Measurements from ENCODE around the gene CTBP2. TPM values are rescaled to one million over a fixed set of nuclear protein-coding genes. Genes with fewer than 3 reads are reported as not detected.

CTBP2 gene
- total and polyA plus RNA-seq, 2 of the 13 experiments (the other 11 are each of a cell fraction or from before 2014, with no cell fraction given): 0.08 TPM; not detected in 1

DNA sequence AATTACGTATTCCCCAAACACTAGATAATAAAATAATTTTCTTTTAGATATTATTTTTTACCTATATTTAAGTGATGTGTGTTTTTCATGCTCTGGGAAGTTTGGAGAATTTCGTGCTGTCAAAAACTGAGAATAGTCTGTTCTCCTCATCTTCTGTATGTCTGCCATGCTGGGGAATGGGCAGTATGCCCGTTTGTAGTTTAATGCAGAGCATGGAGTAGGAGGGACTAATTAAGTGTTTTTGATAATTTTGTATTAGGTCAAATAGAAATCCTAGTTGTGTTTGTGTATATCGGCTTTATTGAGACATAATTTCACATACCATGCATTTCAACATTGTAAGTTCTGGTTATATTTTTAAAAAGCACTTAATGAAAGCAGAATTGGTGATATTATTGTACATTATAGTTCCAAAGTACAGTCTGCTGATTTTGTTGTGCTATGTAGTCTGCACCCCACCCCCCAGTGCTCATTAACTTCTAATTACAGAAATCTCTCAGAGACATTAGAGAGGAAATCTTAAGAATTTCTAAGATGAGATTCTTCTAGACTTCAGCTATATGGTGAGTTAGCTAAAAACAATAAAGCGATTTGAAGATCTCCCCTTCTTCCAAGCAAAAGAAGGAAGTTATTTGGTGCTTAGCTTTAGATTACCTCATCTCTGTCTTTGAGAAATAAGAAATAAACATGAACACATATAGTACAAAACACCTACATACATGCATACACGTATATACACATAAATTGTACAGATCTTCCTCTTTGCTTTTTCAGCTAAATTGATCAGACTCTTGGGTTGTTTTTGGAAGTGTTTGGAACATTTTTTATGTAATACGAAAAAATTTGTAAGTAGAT lies 196.3 kb downstream of the CTBP2 start:
- WGBS (ENCODE audit: low lambda C conversion rate): 81% methylated on average over 7 of the region's 7 CpGs
- Histone ChIP-seq H2AFZ (ENCODE audit: low read length) (no peak overlapping the region), H3K4me2 (ENCODE audit: low read depth, low read length) (no peak overlapping the region), H3K79me2 (ENCODE audit: insufficient read depth, low read length) (peaks cover 37% of the 10 kb centered on the region), H3K27me3 (ENCODE audit: control insufficient read depth in 1 of 2, insufficient read depth in 2 of 2, low read length in 2 of 2) (no peaks in the 10 kb centered on the region), H3K27ac (ENCODE audit: extremely low read length, insufficient read depth, low read length) (no peak overlapping the region), H3K4me1 (ENCODE audit: insufficient read depth, low read length) (no peaks in the 10 kb centered on the region), H3K4me3 (replicated peaks in 1 of 3; ENCODE audit: insufficient read depth in 1 of 3, low read depth in 2 of 3, low read length in 3 of 3) (no peak overlapping the region), H4K20me1 (ENCODE audit: insufficient read depth, low read length) (peaks cover 6% of the 10 kb centered on the region; the same call in 1 of the 2 replicates), H3K9me3 (ENCODE audit: low read length) (no peaks in the 10 kb centered on the region), H3K9ac (ENCODE audit: insufficient read depth, low read depth, low read length) (no peak overlapping the region), H3K36me3 (replicated peaks in 1 of 2; ENCODE audit: control insufficient read depth in 1 of 2, insufficient read depth in 2 of 2, low read length in 2 of 2) (peaks cover 19 to 28% of the 10 kb centered on the region in 2 experiments)
- BruUV-seq (replicated peaks): no TSS peak
- ATAC-seq (no peak), DNase-seq (ENCODE audit: low spot score) (no peak), FAIRE-seq (no peak)
- POLR2A ChIA-PET: no interaction called here
- in situ Hi-C loops (cut with HindIII; ENCODE audit: extremely low pct_ligation_motif_present, low pct_unique_long_range_greater_than_20kb): no loop called here
- TF ChIP-seq SATB2 (CRISPR knock-in tag; IDR thresholded peaks at IDR 0.05) (no peak), NFYB (CRISPR knock-in tag; IDR thresholded peaks at IDR 0.05) (no peak), ZNF235 (CRISPR knock-in tag; IDR thresholded peaks at IDR 0.05; ENCODE audit: borderline replicate concordance) (no peak), ZSCAN22 (CRISPR knock-in tag; IDR thresholded peaks at IDR 0.05) (no peak), MEF2D (CRISPR knock-in tag; IDR thresholded peaks at IDR 0.05) (no peak), HNRNPUL1 (IDR thresholded peaks at IDR 0.05; ENCODE audit: low read depth, low read length) (no peak), ZNF672 (CRISPR knock-in tag; IDR thresholded peaks at IDR 0.05) (no peak), KLF6 (CRISPR knock-in tag; IDR thresholded peaks at IDR 0.05) (no peak), ZNF709 (CRISPR knock-in tag; IDR thresholded peaks at IDR 0.05) (no peak), ZNF564 (CRISPR knock-in tag; IDR thresholded peaks at IDR 0.05) (no peak), NCOA2 (CRISPR knock-in tag; IDR thresholded peaks at IDR 0.05) (no peak), SRY (CRISPR knock-in tag; IDR thresholded peaks at IDR 0.05) (no peak)
- TF ChIP-seq, protein P1, sequence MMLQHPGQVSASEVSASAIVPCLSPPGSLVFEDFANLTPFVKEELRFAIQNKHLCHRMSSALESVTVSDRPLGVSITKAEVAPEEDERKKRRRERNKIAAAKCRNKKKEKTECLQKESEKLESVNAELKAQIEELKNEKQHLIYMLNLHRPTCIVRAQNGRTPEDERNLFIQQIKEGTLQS (CRISPR knock-in tag; IDR thresholded peaks at IDR 0.05): no peak
- intact Hi-C loops (cut with micrococcal nuclease; ENCODE audit: unreplicated experiment): no loop called here
- CTCF ChIA-PET (ENCODE audit: low intra/inter-chr PET ratio, low total read pairs): no interaction called here

All from HepG2 (cell line).